ENCODE results near the gene NCKAP5.
"Not testable (repeated sequence)": the region's sequence is repeated elsewhere in the genome, so short reads cannot be mapped to it uniquely, and the experiment has no call there.

Gene NCKAP5

DNA sequence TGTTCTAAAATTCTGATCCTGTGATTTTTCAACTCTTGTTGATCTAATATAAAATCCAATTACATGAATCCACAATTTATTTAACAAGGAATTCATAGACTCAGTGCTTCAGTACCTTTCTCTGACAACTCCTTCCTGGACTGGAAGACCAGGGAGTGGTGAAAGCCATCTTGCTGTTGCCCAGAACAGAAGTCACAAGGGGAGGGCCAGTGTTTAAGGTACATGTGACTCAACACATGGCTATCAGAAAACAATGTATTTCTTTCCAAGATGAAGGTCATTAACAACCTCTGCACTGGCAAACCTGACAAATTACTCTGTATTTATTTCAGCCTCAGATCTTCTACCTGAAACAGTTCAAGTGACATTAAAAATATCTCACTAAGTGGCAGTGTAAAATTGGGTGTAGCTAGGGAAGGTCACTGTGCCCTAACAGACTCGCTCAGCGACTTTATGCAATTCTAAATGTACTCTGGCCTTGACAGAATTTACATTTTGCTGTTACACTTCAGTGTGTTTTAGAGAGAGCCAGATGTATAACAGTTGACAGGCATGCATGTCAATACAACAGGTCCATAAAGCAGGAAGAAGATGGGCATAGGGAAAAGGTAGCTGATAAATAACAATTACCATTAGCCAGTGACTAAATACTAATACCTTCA is 75.4 kb downstream of the NCKAP5 start:
- no peak for DNase-seq

DNA sequence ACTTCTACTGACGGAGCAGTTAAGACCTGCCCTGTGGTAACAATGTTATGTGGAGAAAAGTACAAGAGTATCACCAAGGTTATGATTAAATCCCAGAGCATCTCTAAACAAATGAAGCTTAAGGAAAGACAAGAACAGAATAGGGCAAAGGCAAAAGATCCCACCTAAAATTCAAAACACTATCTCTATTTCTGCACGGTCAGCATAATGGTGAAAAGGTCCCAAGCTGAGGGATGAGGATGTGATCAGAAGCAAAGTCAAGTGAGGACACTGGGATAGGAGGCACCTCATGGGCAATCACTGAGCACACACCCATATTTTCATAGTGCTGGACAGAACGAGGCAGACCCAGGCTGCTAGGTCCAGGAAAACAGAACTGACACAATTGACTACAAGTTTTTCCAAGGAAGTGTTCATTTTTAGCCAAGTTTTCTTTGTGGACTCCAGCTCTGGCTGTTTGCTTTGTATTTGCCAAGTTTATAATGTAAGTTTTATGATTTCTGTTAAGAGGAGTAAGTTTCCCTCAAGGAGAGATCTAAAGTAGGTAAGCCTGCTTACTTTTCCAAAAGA is 77.8 kb downstream of the NCKAP5 start:
- no peak for DNase-seq

DNA sequence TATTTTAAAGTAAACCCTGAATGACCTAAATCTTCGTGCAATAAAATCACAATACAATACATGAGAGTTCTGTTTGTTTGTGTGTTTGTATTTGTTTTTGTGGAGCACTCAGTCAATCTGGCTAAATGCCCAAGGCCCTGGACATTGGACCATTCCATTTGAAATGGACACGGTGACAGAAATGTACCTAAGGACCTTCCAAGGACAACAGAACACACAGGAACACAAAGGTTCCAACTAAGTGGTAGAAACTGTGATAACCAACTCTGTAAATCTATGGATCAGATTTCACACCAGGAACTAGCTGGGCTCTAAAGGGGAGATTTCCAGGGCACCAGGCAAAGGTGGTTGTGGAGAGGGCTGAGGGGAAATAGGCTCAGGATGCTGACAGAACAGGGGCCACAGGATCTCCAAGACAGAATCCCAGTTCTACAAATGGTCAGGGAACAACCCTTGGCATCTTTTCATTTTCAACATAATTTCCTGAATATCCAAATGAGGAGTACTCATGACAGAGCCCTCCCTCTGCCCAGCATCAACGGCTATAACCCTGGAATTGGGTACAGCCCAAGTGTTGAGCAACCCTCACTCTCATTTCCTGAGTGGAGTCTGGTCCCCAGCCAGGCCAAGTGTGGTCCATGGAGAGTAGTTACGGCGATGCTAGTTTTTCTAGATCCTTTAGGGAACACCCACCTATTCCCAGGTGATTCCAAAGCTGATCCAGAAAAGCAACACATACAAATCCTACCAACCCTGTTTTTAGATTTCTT is 78.4 kb downstream of the NCKAP5 start:
- no peak for DNase-seq

DNA sequence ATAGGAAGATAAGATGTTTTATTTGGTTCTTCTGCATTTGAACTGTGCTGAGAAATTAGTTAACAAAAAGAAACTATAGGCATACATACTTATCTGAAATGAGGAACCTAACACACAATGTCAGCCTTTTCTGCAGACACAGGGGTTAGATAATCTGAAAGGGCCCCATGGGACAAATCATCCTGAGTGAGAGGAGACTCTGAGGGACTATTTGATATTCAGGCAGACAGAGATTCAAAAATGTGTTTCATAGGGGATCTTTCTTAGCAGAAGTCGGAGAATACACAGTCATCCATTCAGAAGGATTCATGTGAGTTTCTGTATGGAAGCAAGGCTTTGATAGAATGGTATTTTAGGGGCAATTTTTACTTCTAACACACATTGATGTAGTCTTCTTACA is 79.1 kb downstream of the NCKAP5 start:
- DNase-seq: no peak

DNA sequence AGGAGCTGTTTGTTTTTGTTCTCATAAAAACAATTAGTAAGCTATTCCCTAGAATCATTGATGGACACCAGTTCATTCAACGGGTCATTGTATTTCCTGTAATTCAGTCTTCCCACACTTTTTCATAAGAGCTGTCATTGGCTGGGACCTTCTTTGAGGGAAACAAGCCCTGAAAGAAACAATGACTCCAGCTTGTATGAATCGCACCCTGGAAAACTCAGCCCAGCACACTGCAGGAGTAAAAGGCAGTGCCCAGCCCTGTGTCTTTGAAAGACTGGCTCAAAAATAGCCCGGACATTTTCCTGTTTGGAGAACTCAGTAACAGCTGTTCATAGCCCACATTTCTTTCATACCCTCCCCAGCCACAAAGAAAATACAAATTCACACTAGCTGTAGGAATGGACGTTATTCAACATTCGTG is 81.5 kb downstream of the NCKAP5 start:
- no peak for DNase-seq

DNA sequence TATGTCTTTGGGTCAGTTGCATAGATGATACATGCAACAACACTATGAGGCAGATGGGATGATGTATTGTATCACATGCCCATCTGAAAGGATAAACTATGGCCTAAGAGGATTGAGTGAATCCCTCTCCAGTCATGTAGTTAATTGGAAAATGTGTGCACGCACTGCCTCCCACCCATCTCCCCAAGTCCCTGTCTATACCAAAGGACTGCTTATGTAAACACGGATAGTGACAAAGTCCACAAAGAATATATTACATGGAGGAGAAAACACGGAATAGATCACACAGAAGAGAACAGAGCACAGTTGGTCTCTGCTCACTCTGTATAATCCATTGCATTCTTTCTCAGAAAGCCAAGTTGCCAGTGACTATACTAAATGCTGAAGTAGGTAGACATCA is 82.4 kb downstream of the NCKAP5 start:
- DNase-seq: no peak

DNA sequence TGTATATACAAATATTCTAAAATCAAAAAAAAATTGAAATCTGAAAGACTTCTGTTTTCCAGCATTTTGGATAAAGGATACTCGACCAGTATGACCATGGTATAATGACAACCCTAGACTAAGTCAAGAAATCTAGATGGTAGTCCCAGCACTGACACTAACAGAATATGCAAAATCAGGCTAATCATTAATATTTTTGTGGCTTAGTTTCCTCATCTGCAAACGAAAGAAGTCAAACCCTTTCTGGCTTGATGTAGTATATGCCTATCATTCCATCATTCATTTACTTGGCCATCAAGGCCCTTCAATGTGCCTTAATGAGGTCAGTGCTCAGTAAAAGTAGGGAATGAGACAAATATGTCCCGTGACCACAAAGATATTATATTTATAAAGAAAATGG is 83.5 kb downstream of the NCKAP5 start:
- no peak for DNase-seq

DNA sequence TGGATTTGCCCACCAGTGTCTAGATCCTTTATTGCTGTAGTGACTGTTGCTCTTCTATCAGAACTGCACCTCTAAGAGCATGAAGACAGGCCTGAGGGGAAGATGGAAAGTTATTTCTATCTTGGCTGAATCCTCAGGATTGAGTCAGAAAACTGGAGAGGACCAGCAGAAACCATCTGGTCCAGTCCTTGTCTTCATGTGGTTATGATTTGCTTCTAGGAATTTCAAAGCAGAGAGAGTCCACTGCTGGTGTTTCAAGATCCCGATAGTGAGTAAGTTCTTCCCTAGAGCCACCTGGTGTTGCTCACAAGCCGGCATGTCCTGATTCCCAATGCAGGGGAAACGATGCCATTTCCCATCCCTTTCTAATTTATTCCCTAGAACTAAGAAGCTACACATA is 84.2 kb downstream of the NCKAP5 start:
- DNase-seq: no peak

DNA sequence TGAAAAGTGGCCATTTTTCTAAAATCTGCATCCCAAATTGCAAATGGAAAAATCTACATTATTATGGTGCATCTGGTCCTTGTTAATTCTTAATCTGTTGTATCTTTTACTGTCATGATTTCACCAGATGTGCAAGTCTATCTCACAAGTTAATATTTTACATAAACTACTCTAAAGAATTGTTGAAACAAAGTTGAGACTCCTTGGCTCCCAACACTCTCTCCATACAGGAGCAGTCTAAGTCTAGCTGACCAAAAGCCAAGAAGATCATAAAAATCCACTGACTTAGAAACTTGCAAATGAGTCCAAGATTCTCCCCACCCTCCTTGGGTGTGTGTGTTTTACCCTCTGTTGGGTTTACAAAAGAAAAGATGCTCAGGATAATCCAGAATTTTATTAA is 85.1 kb downstream of the NCKAP5 start:
- DNase-seq: no peak

DNA sequence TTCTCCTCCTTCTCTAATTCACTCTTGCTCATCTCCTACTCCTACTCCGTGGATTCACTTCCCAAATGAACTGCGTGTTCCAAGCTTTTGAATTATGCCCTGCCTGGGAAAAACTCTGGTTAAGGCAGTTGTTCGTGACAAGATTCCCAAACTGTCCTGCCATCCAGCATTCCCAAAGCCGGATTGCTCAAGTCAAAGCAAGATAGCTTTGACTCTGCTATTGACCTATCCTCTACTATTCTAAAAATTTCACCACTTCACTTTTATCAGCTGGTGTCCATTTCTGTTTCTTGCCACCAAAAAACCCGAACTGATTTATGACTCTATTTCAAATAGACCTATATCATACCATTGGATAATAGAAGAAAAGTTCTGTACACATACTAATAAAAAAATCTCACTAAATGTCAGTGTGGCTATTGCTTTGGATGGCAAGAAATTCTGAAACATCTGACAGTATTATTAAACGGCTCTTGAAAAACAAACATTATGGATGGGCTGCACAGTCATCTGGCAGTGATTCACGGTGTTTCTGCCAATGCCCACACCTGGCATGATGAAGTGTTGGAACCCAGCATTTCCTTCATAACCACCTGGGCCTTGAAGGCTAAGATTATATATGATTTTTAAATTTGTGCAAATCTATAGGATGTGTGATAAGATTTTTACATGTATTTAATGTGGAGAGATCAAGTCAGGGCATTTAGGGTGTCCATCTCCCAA is 87.4 kb downstream of the NCKAP5 start:
- no peak for DNase-seq

DNA sequence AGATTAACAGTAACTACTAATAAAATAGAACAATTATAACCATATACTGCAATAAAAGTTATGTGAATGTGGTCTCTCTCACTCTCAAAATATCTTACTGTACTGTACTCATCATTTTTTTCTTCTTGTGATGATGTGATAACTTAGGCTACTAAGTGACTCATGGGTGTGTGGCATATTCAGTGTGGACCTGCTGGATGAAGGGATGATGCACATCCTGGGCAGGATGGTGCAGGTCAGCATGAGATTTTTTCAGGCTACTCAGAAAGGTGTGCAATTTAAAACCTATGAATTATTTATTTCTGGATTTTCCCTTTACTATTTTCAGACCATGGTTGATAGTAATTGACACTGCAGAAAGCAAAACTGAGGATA is 90.7 kb downstream of the NCKAP5 start:
- DNase-seq: no peak

DNA sequence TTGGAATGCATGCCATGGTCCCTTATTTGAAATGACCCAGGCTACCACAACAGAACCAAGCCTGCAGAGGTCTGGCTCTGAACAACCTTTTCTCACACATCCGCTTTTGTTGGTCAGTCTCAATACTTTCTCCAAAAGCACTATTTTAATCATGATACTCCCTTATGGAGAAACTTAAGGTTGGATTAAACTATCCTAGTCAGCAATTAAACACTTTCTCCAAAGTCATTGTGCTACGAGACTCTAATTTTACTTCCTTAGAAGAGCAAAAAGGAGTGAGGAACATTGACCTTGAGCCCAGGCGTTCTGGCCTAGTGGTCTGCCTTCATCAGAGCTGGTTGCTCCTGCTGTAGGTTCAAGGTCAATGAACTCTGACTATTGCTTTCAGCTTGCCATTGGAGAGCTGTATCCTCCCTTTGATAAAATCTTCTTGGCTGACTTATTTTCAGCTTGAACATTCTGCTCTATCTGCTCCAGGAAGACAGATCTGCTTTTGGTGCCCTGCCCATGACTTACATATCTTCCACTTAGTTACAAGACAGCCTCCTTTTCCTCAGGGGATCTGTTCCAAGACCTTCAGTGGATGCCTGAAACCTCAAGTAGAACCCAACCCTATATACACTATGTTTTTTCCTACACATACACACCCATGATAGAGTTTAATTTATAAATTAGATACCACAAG is 91.2 kb downstream of the NCKAP5 start:
- DNase-seq: no peak

DNA sequence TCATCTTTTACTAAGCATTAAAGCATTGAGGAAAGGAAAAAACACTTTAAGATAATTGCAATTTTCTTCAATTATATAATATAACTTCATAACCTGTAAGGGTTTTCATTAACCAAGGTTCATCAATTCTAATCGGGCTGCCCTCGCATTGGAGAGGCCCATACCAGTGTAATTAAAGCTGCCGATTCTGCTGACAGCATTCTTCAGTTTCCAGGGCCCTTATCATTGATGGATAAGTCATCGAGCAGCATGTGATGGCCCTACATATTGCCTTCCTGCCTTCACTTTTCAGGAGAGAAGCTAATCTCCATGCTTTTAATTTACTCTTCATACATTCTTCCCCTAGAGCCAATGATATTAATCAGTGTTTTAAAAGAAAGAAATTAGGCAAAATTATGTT is 92.0 kb downstream of the NCKAP5 start:
- DNase-seq: no peak

DNA sequence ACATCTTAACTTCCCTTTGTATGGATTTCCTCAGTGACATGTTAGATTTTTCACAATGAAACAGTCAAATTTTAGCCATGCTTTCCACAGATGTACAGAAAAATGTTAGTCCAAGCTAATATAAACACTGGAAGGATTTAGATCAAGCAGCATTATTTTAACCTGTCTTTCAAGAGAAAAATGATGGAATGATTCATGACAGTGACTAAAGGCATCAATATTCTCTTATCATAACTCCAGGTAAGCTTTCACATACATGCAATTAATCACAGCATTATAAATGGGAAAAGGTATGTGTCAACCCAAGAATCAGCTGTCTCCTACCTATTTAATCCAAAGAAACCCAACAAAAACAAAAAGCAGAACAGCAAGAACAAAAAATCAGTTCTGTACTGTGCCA is 92.7 kb downstream of the NCKAP5 start:
- no peak for DNase-seq

DNA sequence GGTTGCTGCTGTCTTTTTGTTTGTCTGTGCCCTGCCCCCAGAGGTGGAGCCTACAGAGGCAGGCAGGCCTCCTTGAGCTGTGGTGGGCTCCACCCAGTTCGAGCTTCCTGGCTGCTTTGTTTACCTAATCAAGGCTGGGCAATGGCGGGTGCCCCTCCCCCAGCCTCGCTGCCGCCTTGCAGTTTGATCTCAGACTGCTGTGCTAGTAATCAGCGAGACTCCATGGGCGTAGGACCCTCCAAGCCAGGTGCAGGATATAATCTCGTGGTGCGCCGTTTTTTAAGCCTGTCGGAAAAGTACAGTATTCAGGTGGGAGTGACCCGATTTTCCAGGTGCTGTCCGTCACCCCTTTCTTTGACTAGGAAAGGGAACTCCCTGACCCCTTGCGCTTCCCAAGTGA is 97.8 kb downstream of the NCKAP5 start:
- DNase-seq: not testable (repeated sequence)

DNA sequence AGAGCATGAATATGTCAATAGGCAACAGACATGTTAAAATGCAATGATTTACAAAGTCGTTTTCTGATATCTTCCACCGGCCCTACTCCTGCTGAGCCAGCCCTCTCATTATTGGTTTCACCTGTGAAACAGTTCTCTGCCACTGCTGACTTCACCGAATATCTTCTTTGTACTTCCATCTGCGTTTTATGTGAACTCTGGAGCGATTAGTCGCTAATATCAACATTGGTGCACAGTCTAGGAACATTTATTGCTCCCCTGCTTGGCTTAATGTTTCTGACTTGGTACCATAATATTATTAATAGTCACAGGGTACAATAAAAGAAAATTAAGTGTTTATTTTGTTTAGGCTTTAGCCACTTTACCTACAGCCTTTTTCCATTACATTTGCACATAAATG is 105.5 kb downstream of the NCKAP5 start:
- no peak for DNase-seq

DNA sequence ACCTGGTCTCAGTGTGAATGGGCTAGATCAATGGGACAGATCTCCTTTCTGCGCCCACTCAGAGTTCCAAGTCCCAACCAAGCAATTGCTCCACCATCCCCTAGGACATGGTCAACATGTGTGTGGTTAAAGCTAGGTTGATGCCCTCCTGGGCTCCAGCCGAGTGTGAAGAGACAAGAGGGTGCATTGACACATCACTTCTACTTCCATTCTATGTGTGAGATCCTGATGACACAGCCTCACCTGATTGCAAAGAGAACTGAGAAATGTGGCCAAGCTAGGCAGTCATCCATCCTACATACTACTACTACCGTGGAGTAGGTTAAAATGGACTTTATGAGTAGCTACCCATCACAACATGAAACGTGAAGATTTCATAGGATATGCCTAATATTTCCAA is 106.8 kb downstream of the NCKAP5 start:
- DNase-seq: no peak

DNA sequence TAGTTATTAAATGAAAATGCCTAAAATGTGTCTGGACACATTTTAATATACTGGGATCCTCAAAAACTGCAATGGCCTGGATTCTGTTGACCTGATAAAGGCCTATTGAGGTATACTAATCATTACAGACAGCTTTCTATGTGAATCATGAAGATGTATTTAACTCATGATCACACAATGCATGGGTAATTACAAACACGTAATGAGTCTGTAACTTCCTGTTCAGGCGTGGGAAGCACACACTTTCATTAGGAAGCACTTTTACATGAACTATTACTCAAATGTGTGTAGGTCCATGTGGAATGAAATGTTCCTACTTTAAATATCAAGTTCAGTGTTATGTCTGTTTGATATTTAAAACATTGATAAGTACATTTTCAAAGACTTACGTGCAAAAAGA is 108.7 kb downstream of the NCKAP5 start:
- DNase-seq: no peak

DNA sequence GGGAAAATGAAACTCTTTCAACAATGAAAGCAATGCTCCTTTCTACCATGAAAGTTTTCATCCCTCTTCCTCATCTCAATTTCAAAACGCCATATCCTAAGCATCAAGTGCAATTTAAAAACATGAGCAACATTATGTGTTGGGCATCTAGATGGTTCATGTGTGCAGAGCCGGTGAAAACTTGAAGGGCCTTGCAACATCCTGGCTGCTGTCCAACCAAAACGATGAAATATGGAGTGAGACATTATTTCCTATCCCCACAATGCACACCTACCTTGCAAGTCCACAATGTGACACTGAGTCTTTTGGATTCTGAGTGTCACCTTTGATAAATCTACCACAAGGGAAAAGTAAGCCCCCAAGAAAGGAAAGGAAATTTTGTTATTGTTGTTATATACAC is 110.0 kb downstream of the NCKAP5 start:
- DNase-seq: no peak

DNA sequence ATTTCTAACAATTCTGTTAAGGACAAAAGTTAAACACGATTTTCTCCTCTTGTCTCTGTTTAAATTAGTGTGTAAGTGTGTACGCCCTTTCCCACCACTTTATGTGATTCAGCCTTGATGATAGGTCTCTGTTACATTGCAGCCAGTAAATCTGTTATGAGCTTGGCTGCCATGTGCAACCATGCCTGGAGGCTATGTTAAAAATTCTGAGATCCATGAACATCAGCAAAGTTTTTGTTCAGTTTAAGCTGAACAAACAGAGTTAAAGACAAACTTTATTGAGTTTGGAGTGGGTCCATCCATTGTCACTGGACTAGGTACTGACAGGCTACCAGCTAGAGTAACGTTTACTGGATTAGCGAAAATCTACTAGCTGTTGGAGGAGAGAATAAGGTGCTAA is 110.4 kb downstream of the NCKAP5 start:
- DNase-seq: no peak

DNA sequence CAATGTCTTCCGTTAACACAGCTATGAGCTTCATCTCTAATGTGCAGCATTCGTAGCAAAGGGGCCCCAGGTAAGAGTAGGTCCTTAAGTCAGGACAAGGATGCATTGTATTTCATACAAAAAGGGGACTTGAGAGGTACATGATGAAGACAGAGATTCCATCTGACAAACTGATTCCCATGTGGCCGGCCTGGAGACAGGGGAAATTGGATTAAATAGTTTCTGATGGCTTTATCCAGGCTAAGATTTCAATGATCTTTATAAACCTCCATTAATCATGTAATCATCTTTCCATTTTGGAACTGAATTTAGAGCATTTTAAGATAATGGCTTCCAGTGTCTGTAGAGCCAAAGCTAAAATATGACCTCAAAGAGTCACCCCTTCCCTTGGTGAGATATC is 111.3 kb downstream of the NCKAP5 start:
- no peak for DNase-seq

DNA sequence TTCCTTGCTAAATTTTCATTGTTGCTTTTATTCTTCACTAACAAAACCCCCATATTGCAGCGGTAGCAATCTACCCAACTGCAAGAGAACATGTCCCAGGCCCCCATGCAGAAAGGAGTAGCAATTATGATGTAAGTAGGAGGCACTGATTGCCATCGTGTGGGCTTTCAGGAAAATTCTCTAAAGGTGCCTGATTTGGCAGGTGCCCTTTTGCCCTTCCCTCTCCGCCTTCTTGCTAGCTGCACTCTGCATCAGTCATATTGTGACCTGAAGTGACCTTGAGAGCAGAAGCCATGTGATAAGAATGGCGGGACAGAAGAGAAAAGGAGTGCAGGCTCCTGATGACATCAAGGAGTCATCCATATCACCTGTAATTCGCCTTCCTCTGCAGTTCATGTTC is 112.1 kb downstream of the NCKAP5 start:
- no peak for DNase-seq

DNA sequence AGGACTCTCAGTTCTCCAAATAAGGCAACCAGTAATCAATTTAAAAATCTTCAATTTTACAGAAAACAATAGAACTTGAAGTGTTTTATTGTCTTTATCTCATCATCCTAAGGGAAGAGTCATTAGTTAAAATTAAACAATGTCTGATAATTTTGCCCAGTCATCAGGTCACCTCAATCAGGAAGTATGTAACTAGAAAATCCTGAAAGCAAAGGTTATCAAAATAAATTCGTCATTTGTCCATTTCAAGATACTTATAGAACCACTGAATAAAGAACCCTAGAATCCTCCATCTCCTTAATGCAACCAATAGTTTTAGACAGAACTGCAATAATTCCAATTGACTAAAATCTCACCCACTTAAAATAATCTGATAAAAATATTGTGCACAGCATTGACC is 115.2 kb downstream of the NCKAP5 start:
- DNase-seq: no peak

Measured in NCI-H446 (cell line).